Panc1 (cell line): ENCODE data around the gene HRH3. TPM values are rescaled to one million over a fixed set of nuclear protein-coding genes. Genes with fewer than 3 reads are reported as not detected.

ENCODE experiments used
- ATAC-seq: fragments of 200-7000 bp; cut with Tn5 transposase; 2 replicates; pipeline ENCODE4 v1.9.1; 2020; ENCODE audit warnings: mild to moderate bottlenecking, moderate library complexity
- BruUV-seq: library from RNA; stranded (reverse); fragments of 400-500 nt; replicated peaks from 2 replicates; lab custom pipeline; 2021; lab: Mats Ljungman, UMichigan
- CTCF ChIA-PET: fragments of 300-600 bp; sonication (Branson Sonifier 250); formaldehyde crosslinking; loops from one replicate; lab custom pipeline; 2022; ENCODE audit warnings: antibody characterized with exemption; lab: Charles Lee
- POLR2A ChIA-PET: fragments of 300-600 bp; sonication (Branson Sonifier 250); formaldehyde crosslinking; loops from one replicate; lab custom pipeline; 2022; ENCODE audit warnings: antibody characterized with exemption; lab: Charles Lee
- DNase-seq: peaks from one replicate; pipeline ENCODE4 v3.0.0-alpha.2; 2010; ENCODE audit warnings: low read depth, low spot score
- H3K27ac ChIP-seq: 2 replicates; pipeline ENCODE4 v1.5.1; 2011; ENCODE audit warnings: mild to moderate bottlenecking, low read length, inconsistent platforms
- H3K27me3 ChIP-seq: fragments of 200-500 bp; sonication (Bioruptor generic); 2 replicates; pipeline ENCODE4 v1.6.0; 2014; ENCODE audit warnings: low read length, inconsistent platforms; ENCODE audit not compliant: control insufficient read depth, insufficient read depth
- H3K36me3 ChIP-seq: fragments of 200-500 bp; sonication (Bioruptor generic); 2 replicates; pipeline ENCODE4 v1.5.1; 2014; ENCODE audit warnings: inconsistent platforms, mild to moderate bottlenecking, low read length, moderate library complexity; ENCODE audit not compliant: control insufficient read depth, insufficient read depth
- H3K4me1 ChIP-seq: 2 replicates; pipeline ENCODE4 v1.5.1; 2011; ENCODE audit warnings: inconsistent platforms, mild to moderate bottlenecking, low read length, moderate library complexity; ENCODE audit not compliant: control insufficient read depth, insufficient read depth
- H3K4me3 ChIP-seq, 2 experiments: 2 replicates each; pipeline ENCODE4 v1.5.1; 2011 to 2012; ENCODE audit warnings: low read depth in 2 of 2, low read length in 2 of 2, mild to moderate bottlenecking in 2 of 2, inconsistent platforms in 1 of 2, moderate library complexity in 1 of 2
- H3K9me3 ChIP-seq: fragments of 200-500 bp; sonication (Bioruptor generic); 2 replicates; pipeline ENCODE4 v1.5.1; 2014; ENCODE audit warnings: low read depth, mild to moderate bottlenecking, inconsistent platforms, low read length, moderate library complexity; ENCODE audit not compliant: control insufficient read depth, insufficient read depth
- POLR2AphosphoS5 ChIP-seq: IDR thresholded peaks from 2 replicates; pipeline ENCODE4 v1.6.1; 2012; ENCODE audit warnings: mild to moderate bottlenecking, low read depth, low read length, moderate library complexity
- SIN3A ChIP-seq: IDR thresholded peaks from 2 replicates; pipeline ENCODE4 v1.6.1; 2012; ENCODE audit warnings: low read depth, mild to moderate bottlenecking, low read length, moderate library complexity, borderline replicate concordance; ENCODE audit not compliant: insufficient read depth
- TCF7L2 ChIP-seq: IDR thresholded peaks from 2 replicates; pipeline ENCODE4 v1.6.1; 2011; ENCODE audit warnings: mild to moderate bottlenecking, low read depth, low read length, inconsistent platforms
- in situ Hi-C: cut with HindIII; loops from 2 replicates; pipeline ENCODE4 v1.10.0; 2016; ENCODE audit warnings: low sequenced_read_pairs, low pct_unique_long_range_greater_than_20kb
- intact Hi-C: fragments of 100-400 bp; cut with micrococcal nuclease; formaldehyde crosslinking; loops from one replicate; pipeline ENCODE4 v1.10.0; 2022; ENCODE audit not compliant: unreplicated experiment
- total RNA-seq: library from RNA; stranded (reverse); gene quantifications from one replicate; pipeline ENCODE4 v1.2.1, GENCODE V29; 2021; ENCODE audit not compliant: unreplicated experiment
- TF ChIP-seq, protein P1 (sequence below): fragments of 450-650 bp; IDR thresholded peaks from 2 replicates; pipeline ENCODE4 v1.5.1; 2017; ENCODE audit warnings: mild to moderate bottlenecking
- TF ChIP-seq, protein P2 (sequence below), 2 experiments: IDR thresholded peaks; 2 replicates each; pipeline ENCODE4 v1.6.1; 2011 to 2012; ENCODE audit warnings: low read depth in 2 of 2, control low read depth in 1 of 2, low read length in 1 of 2, mild to moderate bottlenecking in 1 of 2, moderate library complexity in 1 of 2; ENCODE audit not compliant: insufficient read depth in 1 of 2

HRH3 gene
- total RNA-seq, 1 experiment from 2014 or later: 0.10 TPM

DNA sequence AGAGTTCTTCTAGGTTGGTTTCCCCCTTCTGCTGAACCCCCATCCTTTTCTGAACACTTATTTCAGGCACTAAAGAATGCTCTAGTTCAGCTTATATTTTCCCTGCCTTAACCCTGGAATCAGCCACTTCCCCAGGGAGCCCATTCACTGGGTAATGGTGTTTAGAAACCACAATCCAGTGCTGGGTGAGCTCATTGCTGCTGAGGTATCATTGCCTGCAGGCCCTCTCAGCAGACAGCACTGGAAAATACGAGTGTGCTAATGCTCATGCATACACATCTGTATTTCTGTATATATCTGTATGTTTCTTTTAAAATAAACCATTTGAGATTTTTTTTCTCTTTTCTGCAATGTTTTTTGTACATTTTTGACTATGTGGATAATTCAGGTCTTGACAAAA, 45.3 kb upstream of the HRH3 start:
- H3K27ac ChIP-seq: no peak overlapping the region
- H3K4me3 ChIP-seq: no peak overlapping the region
- BruUV-seq: no TSS peak
- no peaks in the 10 kb centered on the region for H3K27me3 ChIP-seq
- TF ChIP-seq, protein P1, sequence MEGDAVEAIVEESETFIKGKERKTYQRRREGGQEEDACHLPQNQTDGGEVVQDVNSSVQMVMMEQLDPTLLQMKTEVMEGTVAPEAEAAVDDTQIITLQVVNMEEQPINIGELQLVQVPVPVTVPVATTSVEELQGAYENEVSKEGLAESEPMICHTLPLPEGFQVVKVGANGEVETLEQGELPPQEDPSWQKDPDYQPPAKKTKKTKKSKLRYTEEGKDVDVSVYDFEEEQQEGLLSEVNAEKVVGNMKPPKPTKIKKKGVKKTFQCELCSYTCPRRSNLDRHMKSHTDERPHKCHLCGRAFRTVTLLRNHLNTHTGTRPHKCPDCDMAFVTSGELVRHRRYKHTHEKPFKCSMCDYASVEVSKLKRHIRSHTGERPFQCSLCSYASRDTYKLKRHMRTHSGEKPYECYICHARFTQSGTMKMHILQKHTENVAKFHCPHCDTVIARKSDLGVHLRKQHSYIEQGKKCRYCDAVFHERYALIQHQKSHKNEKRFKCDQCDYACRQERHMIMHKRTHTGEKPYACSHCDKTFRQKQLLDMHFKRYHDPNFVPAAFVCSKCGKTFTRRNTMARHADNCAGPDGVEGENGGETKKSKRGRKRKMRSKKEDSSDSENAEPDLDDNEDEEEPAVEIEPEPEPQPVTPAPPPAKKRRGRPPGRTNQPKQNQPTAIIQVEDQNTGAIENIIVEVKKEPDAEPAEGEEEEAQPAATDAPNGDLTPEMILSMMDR: no peak
- TF ChIP-seq TCF7L2: no peak
- TF ChIP-seq, protein P2, sequence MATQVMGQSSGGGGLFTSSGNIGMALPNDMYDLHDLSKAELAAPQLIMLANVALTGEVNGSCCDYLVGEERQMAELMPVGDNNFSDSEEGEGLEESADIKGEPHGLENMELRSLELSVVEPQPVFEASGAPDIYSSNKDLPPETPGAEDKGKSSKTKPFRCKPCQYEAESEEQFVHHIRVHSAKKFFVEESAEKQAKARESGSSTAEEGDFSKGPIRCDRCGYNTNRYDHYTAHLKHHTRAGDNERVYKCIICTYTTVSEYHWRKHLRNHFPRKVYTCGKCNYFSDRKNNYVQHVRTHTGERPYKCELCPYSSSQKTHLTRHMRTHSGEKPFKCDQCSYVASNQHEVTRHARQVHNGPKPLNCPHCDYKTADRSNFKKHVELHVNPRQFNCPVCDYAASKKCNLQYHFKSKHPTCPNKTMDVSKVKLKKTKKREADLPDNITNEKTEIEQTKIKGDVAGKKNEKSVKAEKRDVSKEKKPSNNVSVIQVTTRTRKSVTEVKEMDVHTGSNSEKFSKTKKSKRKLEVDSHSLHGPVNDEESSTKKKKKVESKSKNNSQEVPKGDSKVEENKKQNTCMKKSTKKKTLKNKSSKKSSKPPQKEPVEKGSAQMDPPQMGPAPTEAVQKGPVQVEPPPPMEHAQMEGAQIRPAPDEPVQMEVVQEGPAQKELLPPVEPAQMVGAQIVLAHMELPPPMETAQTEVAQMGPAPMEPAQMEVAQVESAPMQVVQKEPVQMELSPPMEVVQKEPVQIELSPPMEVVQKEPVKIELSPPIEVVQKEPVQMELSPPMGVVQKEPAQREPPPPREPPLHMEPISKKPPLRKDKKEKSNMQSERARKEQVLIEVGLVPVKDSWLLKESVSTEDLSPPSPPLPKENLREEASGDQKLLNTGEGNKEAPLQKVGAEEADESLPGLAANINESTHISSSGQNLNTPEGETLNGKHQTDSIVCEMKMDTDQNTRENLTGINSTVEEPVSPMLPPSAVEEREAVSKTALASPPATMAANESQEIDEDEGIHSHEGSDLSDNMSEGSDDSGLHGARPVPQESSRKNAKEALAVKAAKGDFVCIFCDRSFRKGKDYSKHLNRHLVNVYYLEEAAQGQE (IDR thresholded peaks at IDR 0.05; ENCODE audit: insufficient read depth in 1 of 2, low read depth in 2 of 2, low read length in 1 of 2): no peak
- no peak for TF ChIP-seq SIN3A
- TF ChIP-seq POLR2AphosphoS5: no peak
- ATAC-seq (no peak), DNase-seq (no peak)
- no peaks in the 10 kb centered on the region for H3K36me3 ChIP-seq
- POLR2A ChIA-PET: interaction anchor here (0.6 kb wide), 1 partner anchor 372 kb away, joined by 3 read pairs; no protein-coding TSS in a partner anchor
- CTCF ChIA-PET: no interaction called here
- intact Hi-C loops (no loop called here), in situ Hi-C loops (no loop called here)
- H3K4me1 ChIP-seq: no peaks in the 10 kb centered on the region
- peaks cover 4% of the 10 kb centered on the region; the same call in 1 of the 2 replicates for H3K9me3 ChIP-seq

DNA sequence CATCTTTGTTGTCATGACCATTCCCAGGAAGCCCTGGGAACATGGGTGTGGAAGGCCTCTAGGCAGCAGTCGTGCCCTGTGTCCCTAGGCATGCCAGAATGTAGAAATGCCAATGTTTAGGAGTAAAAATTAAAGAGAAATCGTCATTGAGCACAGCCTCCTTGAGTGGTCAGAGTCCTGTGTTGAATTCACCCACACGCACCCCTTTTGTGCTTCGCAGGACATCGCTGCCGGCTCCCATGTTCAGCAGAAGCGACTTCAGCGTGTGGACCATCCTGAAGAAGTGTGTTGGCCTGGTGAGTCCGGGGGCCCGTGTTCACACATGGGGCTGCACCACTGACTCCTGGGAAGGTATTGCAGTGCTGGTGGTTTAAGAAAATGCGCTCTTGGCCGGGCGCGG, 43.3 kb upstream of the HRH3 start:
- DNase-seq (no peak), ATAC-seq (no peak)
- in situ Hi-C loops (no loop called here), intact Hi-C loops (no loop called here)
- peaks cover 4% of the 10 kb centered on the region; the same call in 1 of the 2 replicates for H3K9me3 ChIP-seq
- H3K27me3 ChIP-seq: no peaks in the 10 kb centered on the region
- ChIA-PET POLR2A (no interaction called here), CTCF (no interaction called here)
- no peaks in the 10 kb centered on the region for H3K36me3 ChIP-seq
- H3K27ac ChIP-seq: no peak overlapping the region
- BruUV-seq: no TSS peak
- no peak overlapping the region for H3K4me3 ChIP-seq
- TF ChIP-seq, protein P2 (IDR thresholded peaks at IDR 0.05; ENCODE audit: insufficient read depth in 1 of 2, low read depth in 2 of 2, low read length in 1 of 2): no peak
- TF ChIP-seq SIN3A: no peak
- TF ChIP-seq, protein P1: no peak
- no peak for TF ChIP-seq POLR2AphosphoS5
- no peak for TF ChIP-seq TCF7L2
- H3K4me1 ChIP-seq: no peaks in the 10 kb centered on the region
